K562 (cell line): Measurements from ENCODE around the gene DHDH. TPM values are rescaled to one million over a fixed set of nuclear protein-coding genes. Genes with fewer than 3 reads are reported as not detected.

Source experiments
- ATF1 ChIP-seq, 2 experiments: fragments of 450-650 bp in 1 of 2; IDR thresholded peaks; 2 replicates each; pipeline ENCODE4 v1.6.1; 2016; ENCODE audit warnings: missing compliant biosample characterization in 1 of 2, missing genetic modification characterization in 1 of 2
- ATF4 ChIP-seq: fragments of 450-650 bp; formaldehyde crosslinking; IDR thresholded peaks from 2 replicates; pipeline ENCODE4 v1.4.0; 2022; ENCODE audit warnings: mild to moderate bottlenecking, moderate library complexity
- CREM ChIP-seq: IDR thresholded peaks from 2 replicates; pipeline ENCODE4 v1.6.1; 2014; ENCODE audit warnings: antibody characterized with exemption, low read depth
- E2F4 ChIP-seq: sonication (generic); formaldehyde crosslinking; IDR thresholded peaks from 2 replicates; pipeline ENCODE4 v1.8.0; 2022; ENCODE audit warnings: mild to moderate bottlenecking, low read depth, missing genetic modification reagents
- FOSL1 ChIP-seq: fragments of 200-800 bp; sonication (Bioruptor generic); conservative IDR thresholded peaks from 2 replicates; pipeline ENCODE4 v1.6.1; 2016; ENCODE audit warnings: missing genetic modification characterization, missing compliant biosample characterization
- GABPB2 ChIP-seq: fragments of 250-450 bp; sonication (Bioruptor Pico); conservative IDR thresholded peaks from 2 replicates; pipeline ENCODE4 v1.5.1; 2021; ENCODE audit warnings: mild to moderate bottlenecking
- ILF3 ChIP-seq: fragments of 450-650 bp; IDR thresholded peaks from 2 replicates; pipeline ENCODE4 v1.6.1; 2018; ENCODE audit warnings: antibody characterized with exemption, mild to moderate bottlenecking, moderate library complexity, borderline replicate concordance
- MAFF ChIP-seq: IDR thresholded peaks from 2 replicates; pipeline ENCODE4 v1.6.1; 2012; ENCODE audit warnings: low read length, improper control_type of control experiment
- PCBP1 ChIP-seq: fragments of 200-400 bp; formaldehyde crosslinking; IDR thresholded peaks from 2 replicates; pipeline ENCODE4 v1.6.1; 2018; ENCODE audit warnings: mild to moderate bottlenecking, low read depth, low read length; ENCODE audit not compliant: poor library complexity, severe bottlenecking
- PHB ChIP-seq: fragments of 250-450 bp; sonication (Bioruptor Pico); IDR thresholded peaks from 2 replicates; pipeline ENCODE4 v1.5.0; 2021
- RBM25 ChIP-seq: fragments of 200-400 bp; formaldehyde crosslinking; IDR thresholded peaks from 2 replicates; pipeline ENCODE4 v1.6.1; 2018; ENCODE audit warnings: low read length, low read depth, moderate library complexity; ENCODE audit not compliant: severe bottlenecking
- ZFP1 ChIP-seq: fragments of 450-650 bp; formaldehyde crosslinking; IDR thresholded peaks from 2 replicates; pipeline ENCODE4 v1.4.0; 2020; ENCODE audit warnings: mild to moderate bottlenecking, mixed read lengths
- ZNF232 ChIP-seq: sonication (generic); formaldehyde crosslinking; IDR thresholded peaks from 2 replicates; pipeline ENCODE4 v1.8.0; 2022; ENCODE audit warnings: mild to moderate bottlenecking, missing genetic modification reagents
- ZNF253 ChIP-seq: fragments of 250-450 bp; sonication (Bioruptor Pico); conservative IDR thresholded peaks from 2 replicates; pipeline ENCODE4 v1.6.1; 2021; ENCODE audit warnings: mild to moderate bottlenecking
- polyA plus RNA-seq, 8 experiments: library from polyadenylated mRNA; depleted of rRNA in 4 of 8; stranded (reverse) in 5 of 8; unstranded in 3 of 8; fragments of >200 nt; fragmentation: Nextera tagmentation in 2 of 8; fragmentation: Illumina TruSeq in 1 of 8; extraction: Ambion mirVana in 2 of 8; extraction: Trizol in 1 of 8; gene quantifications; 2 replicates each; pipeline versions ENCODE4 v1.2.1 to v1.2.3, GENCODE V29; 2011 to 2014; ENCODE audit warnings: inconsistent platforms in 1 of 8, missing spikeins in 1 of 8
- total RNA-seq, 7 experiments: library from RNA; depleted of rRNA in 6 of 7; stranded (reverse); fragments of >200 nt in 6 of 7; fragmentation: Illumina TruSeq in 2 of 7; extraction: Trizol in 2 of 7; gene quantifications; 2 replicates each; pipeline versions ENCODE4 v1.2.1 to v1.2.3, GENCODE V29; 2011 to 2021; ENCODE audit warnings: low replicate concordance in 1 of 7
- TF ChIP-seq, protein P1 (sequence below): fragments of 450-650 bp; IDR thresholded peaks from 2 replicates; pipeline ENCODE4 v1.6.1; 2016; ENCODE audit warnings: borderline replicate concordance
- TF ChIP-seq, protein P2 (sequence below): sonication (generic); formaldehyde crosslinking; IDR thresholded peaks from 2 replicates; pipeline ENCODE4 v1.8.1; 2023; ENCODE audit warnings: mild to moderate bottlenecking, missing genetic modification reagents
- TF ChIP-seq, protein P3 (sequence below), 2 experiments: IDR thresholded peaks in 1 of 2; conservative IDR thresholded peaks in 1 of 2; 2 replicates each; pipeline ENCODE4 v1.6.1; 2016; ENCODE audit warnings: low read depth in 2 of 2, mild to moderate bottlenecking in 1 of 2, missing compliant biosample characterization in 1 of 2, missing genetic modification characterization in 1 of 2, moderate library complexity in 1 of 2

DHDH gene
- total and polyA plus RNA-seq, 9 of the 15 experiments (the other 6 are each of a cell fraction or from before 2014, with no cell fraction given): 0.37 to 1.9 (median 0.87) TPM

DNA sequence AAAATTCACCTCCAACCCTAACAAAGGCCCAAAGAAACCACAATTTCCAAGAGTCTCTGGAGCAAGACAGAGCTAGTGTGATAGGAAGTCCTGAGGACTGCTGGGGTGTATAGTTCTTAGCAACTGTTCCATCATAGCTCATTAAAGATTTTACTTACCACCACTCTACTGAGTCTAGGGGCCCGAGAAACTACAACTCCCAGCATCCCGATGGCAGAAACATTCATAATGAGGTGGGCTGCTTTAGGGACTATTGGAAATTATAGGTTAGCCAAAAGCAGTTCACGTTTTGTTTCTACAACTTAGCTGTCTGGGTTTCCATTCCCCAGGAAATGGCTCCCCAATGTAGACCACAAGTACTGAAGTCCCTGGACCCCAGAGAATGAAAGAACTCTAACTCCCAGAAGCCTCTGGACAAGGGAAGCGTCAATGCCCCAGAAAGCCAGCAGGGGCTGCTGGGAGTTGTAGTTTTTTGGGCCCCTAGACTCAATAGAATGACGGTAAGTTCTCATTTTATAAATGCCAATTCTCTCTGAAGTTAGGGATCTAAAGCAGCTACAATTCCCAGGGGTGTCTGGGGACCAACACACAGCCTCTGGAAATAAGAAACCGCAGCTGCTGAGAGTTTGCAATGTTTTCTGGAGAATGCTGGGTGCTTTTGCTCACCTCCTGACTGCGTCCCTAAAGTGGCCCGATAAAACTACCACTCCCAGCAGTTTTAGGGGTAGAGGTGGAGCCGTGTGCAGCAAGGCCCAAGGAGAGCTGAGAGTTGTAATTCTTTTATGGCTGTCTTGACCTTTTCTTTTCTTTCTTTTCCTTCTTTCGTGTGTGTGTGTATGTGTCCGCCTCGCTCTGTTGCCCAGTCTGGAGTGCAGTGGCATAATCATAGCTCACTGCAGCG is 42.7 kb downstream of the DHDH start (continued):
- TF ChIP-seq FOSL1 (tag) (no peak), MAFF (no peak), ZNF253 (CRISPR knock-in tag) (no peak), ZNF232 (CRISPR knock-in tag) (no peak), ILF3 (no peak), CREM (peak; percentile 94), GABPB2 (CRISPR knock-in tag) (no peak), PCBP1 (no peak), PHB (no peak), RBM25 (no peak), E2F4 (no peak), ATF1 (CRISPR knock-in tag; IDR thresholded peaks at IDR 0.05) (no peak), ATF1 (tag; IDR thresholded peaks at IDR 0.05) (peak; percentile 95), ZFP1 (CRISPR knock-in tag) (no peak), ATF4 (CRISPR knock-in tag) (no peak)
- TF ChIP-seq, protein P1, sequence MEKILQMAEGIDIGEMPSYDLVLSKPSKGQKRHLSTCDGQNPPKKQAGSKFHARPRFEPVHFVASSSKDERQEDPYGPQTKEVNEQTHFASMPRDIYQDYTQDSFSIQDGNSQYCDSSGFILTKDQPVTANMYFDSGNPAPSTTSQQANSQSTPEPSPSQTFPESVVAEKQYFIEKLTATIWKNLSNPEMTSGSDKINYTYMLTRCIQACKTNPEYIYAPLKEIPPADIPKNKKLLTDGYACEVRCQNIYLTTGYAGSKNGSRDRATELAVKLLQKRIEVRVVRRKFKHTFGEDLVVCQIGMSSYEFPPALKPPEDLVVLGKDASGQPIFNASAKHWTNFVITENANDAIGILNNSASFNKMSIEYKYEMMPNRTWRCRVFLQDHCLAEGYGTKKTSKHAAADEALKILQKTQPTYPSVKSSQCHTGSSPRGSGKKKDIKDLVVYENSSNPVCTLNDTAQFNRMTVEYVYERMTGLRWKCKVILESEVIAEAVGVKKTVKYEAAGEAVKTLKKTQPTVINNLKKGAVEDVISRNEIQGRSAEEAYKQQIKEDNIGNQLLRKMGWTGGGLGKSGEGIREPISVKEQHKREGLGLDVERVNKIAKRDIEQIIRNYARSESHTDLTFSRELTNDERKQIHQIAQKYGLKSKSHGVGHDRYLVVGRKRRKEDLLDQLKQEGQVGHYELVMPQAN: no peak
- TF ChIP-seq, protein P2, sequence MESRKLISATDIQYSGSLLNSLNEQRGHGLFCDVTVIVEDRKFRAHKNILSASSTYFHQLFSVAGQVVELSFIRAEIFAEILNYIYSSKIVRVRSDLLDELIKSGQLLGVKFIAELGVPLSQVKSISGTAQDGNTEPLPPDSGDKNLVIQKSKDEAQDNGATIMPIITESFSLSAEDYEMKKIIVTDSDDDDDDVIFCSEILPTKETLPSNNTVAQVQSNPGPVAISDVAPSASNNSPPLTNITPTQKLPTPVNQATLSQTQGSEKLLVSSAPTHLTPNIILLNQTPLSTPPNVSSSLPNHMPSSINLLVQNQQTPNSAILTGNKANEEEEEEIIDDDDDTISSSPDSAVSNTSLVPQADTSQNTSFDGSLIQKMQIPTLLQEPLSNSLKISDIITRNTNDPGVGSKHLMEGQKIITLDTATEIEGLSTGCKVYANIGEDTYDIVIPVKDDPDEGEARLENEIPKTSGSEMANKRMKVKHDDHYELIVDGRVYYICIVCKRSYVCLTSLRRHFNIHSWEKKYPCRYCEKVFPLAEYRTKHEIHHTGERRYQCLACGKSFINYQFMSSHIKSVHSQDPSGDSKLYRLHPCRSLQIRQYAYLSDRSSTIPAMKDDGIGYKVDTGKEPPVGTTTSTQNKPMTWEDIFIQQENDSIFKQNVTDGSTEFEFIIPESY (CRISPR knock-in tag): no peak
- TF ChIP-seq, protein P3, sequence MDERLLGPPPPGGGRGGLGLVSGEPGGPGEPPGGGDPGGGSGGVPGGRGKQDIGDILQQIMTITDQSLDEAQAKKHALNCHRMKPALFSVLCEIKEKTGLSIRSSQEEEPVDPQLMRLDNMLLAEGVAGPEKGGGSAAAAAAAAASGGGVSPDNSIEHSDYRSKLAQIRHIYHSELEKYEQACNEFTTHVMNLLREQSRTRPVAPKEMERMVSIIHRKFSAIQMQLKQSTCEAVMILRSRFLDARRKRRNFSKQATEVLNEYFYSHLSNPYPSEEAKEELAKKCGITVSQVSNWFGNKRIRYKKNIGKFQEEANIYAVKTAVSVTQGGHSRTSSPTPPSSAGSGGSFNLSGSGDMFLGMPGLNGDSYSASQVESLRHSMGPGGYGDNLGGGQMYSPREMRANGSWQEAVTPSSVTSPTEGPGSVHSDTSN (CRISPR knock-in tag; IDR thresholded peaks at IDR 0.05; ENCODE audit: low read depth): no peak
- TF ChIP-seq, protein P3 (tag; conservative IDR thresholded peaks at IDR 0.05; ENCODE audit: low read depth): no peak
